ENCODE results near the gene SUGCT. TPM values are rescaled to one million over a fixed set of nuclear protein-coding genes. Genes with fewer than 3 reads are reported as not detected.

Gene SUGCT
- total RNA-seq, 1 experiment from 2014 or later, result 5.4 TPM

DNA sequence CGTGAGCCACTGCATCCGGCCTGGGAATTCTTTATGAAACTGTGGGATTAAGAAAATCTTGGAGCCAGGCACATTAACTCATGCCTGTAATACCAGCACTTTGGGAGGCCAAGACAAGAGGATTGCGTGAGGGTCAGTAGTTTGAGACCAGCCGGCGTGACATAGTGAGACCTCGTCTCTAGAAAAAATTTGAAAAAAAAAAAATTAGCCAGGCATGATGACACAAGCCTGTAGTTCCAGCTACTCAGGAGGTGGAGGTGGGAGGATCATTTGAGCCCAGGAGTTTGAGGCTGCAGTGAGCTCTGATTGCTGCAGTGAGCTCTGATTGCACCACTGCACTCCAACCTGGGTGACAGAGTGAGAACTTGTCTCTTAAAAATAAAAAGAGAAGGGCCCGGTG, 69.8 kb downstream of the SUGCT start:
- Histone ChIP-seq H2BK120ac (ENCODE audit: low read depth, low read length, poor library complexity, severe bottlenecking) (no peak overlapping the region), H4K20me1 (ENCODE audit: control insufficient read depth, insufficient read depth, insufficient read length) (no peaks in the 10 kb centered on the region), H3K4me1 (ENCODE audit: insufficient read depth, low read length) (no peaks in the 10 kb centered on the region), H4K91ac (ENCODE audit: insufficient read length, low read depth, low read length) (no peak overlapping the region), H3K9ac (ENCODE audit: extremely low read depth, insufficient read length, low read length) (no peak overlapping the region), H3K23ac (ENCODE audit: insufficient read length, low read depth, low read length) (no peak overlapping the region), H4K8ac (replicated peaks; ENCODE audit: insufficient read length, low read depth, low read length) (no peak overlapping the region), H3K9me3 (ENCODE audit: control insufficient read depth, low read depth, low read length) (no peaks in the 10 kb centered on the region), H3K79me1 (ENCODE audit: insufficient read depth, low read depth, low read length, poor library complexity, severe bottlenecking) (no peaks in the 10 kb centered on the region), H4K5ac (ENCODE audit: insufficient read length, low read depth, low read length) (no peak overlapping the region), H3K4ac (ENCODE audit: low read depth, low read length) (no peak overlapping the region), H2BK20ac (ENCODE audit: low read depth, low read length, poor library complexity, severe bottlenecking) (no peak overlapping the region), H3K79me2 (ENCODE audit: insufficient read depth, low read length) (no peaks in the 10 kb centered on the region), H3K18ac (ENCODE audit: insufficient read length, low read depth, low read length) (no peak overlapping the region), H2BK15ac (ENCODE audit: low read depth, low read length) (no peak overlapping the region), H2AFZ (ENCODE audit: low read length) (no peak overlapping the region), H3K14ac (ENCODE audit: insufficient read depth, low read length) (no peak overlapping the region), H2AK5ac (ENCODE audit: insufficient read length, low read length) (no peak overlapping the region), H3K4me2 (ENCODE audit: insufficient read depth, insufficient read length, low read length) (no peak overlapping the region), H3K27ac (ENCODE audit: insufficient read length, low read depth, low read length) (no peak overlapping the region), H3K27me3 (ENCODE audit: insufficient read depth, low read length) (no peaks in the 10 kb centered on the region), H3K56ac (ENCODE audit: insufficient read length, low read depth, low read length) (no peak overlapping the region), H2BK12ac (ENCODE audit: insufficient read length, low read depth, low read length) (no peak overlapping the region), H3K23me2 (ENCODE audit: insufficient read length, low read depth, low read length, poor library complexity, severe bottlenecking) (no peaks in the 10 kb centered on the region), H3T11ph (ENCODE audit: low read length) (no peak overlapping the region), H2BK5ac (ENCODE audit: insufficient read length, low read length) (no peak overlapping the region)
- H3K9me3 Mint-ChIP-seq, result no peaks in the 10 kb centered on the region
- no peak for TF ChIP-seq CTCF (conservative IDR thresholded peaks at IDR 0.05)
- no peaks in the 10 kb centered on the region for H3K27me3 Mint-ChIP-seq (ENCODE audit: low read depth)
- H3K4me1 Mint-ChIP-seq, result no peaks in the 10 kb centered on the region
- no CpG with 5 or more reads among the region's 7 CpGs for WGBS (ENCODE audit: extremely low coverage, insufficient read length, low lambda C conversion rate)
- 0 out of 7 replicates have a peak overlapping the region, but pooled peaks of 1 of the 3 experiments have one; percentile 32 for H3K27ac Mint-ChIP-seq
- H3K36me3 Mint-ChIP-seq (ENCODE audit: insufficient read depth in 1 of 3, low read depth in 3 of 3), result no peaks in the 10 kb centered on the region
- no peak for DNase-seq
- H3K4me3 Mint-ChIP-seq, result no peak overlapping the region
